Measurements from ENCODE around the gene ACKR3. TPM values are rescaled to one million over a fixed set of nuclear protein-coding genes. Genes with fewer than 3 reads are reported as not detected.

The ACKR3 gene
- total RNA-seq, 1 experiment from 2014 or later, result not detected

- DNase-seq (ENCODE audit: low spot score), result no peak
Observed at GRCh38 chr2:236608188-236608525, 38.5 kb downstream of the ACKR3 start.

GRCh38 chr2:236608710-236609109 is 39.1 kb downstream of the ACKR3 start:
- no peak for DNase-seq (ENCODE audit: low spot score)

GRCh38 chr2:236610991-236611821 is 41.6 kb downstream of the ACKR3 start:
- no peak for DNase-seq (ENCODE audit: low spot score)

GRCh38 chr2:236612737-236613136 is 43.1 kb downstream of the ACKR3 start:
- DNase-seq (ENCODE audit: low spot score), result no peak

- no peak for DNase-seq (ENCODE audit: low spot score)
Observed at GRCh38 chr2:236613612-236614011, 44.0 kb downstream of the ACKR3 start.

GRCh38 chr2:236614551-236614950 is 44.9 kb downstream of the ACKR3 start:
- no peak for DNase-seq (ENCODE audit: low spot score)

- no peak for DNase-seq (ENCODE audit: low spot score)
Observed at GRCh38 chr2:236616031-236616430, 46.4 kb downstream of the ACKR3 start.

- DNase-seq (ENCODE audit: low spot score), result no peak
Observed at GRCh38 chr2:236616624-236617023, 47.0 kb downstream of the ACKR3 start.

GRCh38 chr2:236617221-236617737 is 47.7 kb downstream of the ACKR3 start:
- no peak for DNase-seq (ENCODE audit: low spot score)

- DNase-seq (ENCODE audit: low spot score), result no peak
Observed at GRCh38 chr2:236617796-236618195, 48.2 kb downstream of the ACKR3 start.

GRCh38 chr2:236618370-236618769 is 48.7 kb downstream of the ACKR3 start:
- peak; percentile 11 for DNase-seq (ENCODE audit: low spot score)

GRCh38 chr2:236619910-236620612 is 50.4 kb downstream of the ACKR3 start:
- DNase-seq (ENCODE audit: low spot score), result no peak

- DNase-seq (ENCODE audit: low spot score), result no peak
Observed at GRCh38 chr2:236621786-236622185, 52.2 kb downstream of the ACKR3 start.

- DNase-seq (ENCODE audit: low spot score), result no peak
Observed at GRCh38 chr2:236622201-236622600, 52.6 kb downstream of the ACKR3 start.

GRCh38 chr2:236622660-236623059 is 53.0 kb downstream of the ACKR3 start:
- no peak for DNase-seq (ENCODE audit: low spot score)

- no peak for DNase-seq (ENCODE audit: low spot score)
Observed at GRCh38 chr2:236623816-236624215, 54.2 kb downstream of the ACKR3 start.

GRCh38 chr2:236625156-236625690 is 55.6 kb downstream of the ACKR3 start:
- DNase-seq (ENCODE audit: low spot score), result no peak

- DNase-seq (ENCODE audit: low spot score), result no peak
Observed at GRCh38 chr2:236626391-236627150, 56.9 kb downstream of the ACKR3 start.

GRCh38 chr2:236627193-236627592 is 57.6 kb downstream of the ACKR3 start:
- DNase-seq (ENCODE audit: low spot score), result no peak

- no peak for DNase-seq (ENCODE audit: low spot score)
Observed at GRCh38 chr2:236627841-236628240, 58.2 kb downstream of the ACKR3 start.

GRCh38 chr2:236628256-236628901 is 58.8 kb downstream of the ACKR3 start:
- no peak for DNase-seq (ENCODE audit: low spot score)
